ENCODE results near the gene CPA1.
"Not testable (repeated sequence)": the region's sequence is repeated elsewhere in the genome, so short reads cannot be mapped to it uniquely, and the experiment has no call there.

Gene CPA1

DNA sequence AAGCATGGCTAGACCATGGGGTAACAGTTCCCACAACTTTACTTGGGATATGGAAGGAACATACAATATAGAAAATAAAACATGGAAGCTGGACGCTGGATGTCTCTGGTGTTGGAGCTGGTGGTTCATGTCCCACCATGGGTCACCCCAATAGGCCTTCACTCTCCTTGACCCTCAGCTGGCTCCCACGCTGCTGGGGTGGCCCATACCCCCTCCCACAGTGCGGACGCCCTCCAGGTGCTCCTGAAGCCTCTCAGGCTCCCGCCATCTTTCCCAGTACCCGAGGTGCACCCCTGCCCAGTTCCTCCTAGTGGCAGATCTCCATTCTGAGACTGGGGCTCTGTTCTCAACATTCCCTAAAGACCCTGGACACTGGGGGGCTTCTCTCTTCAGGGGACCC lies 5.8 kb upstream of the CPA1 start:
- DNase-seq, result no peak

DNA sequence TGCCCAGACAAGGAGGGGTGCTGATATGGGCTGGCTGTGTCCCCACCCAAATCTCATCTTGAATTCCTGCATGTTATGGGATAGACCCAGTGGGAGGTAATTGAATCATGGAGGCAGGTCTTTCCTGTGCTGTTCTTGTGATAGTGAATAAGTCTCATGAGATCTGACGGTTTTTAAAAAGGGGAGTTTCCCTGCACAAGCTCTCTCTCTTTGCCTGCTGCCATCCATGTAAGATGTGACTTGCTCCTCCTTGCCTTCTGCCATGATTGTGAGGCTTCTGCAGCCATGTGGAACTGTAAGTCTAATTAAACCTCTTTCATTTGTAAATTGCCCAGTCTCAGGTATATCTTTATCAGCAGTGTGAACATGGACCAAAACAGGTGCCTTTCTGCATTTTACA lies 3.8 kb upstream of the CPA1 start:
- DNase-seq, result not testable (repeated sequence)

- DNase-seq, result no peak
Observed at GRCh38 chr7:130377178-130377577, 3.1 kb upstream of the CPA1 start.

DNA sequence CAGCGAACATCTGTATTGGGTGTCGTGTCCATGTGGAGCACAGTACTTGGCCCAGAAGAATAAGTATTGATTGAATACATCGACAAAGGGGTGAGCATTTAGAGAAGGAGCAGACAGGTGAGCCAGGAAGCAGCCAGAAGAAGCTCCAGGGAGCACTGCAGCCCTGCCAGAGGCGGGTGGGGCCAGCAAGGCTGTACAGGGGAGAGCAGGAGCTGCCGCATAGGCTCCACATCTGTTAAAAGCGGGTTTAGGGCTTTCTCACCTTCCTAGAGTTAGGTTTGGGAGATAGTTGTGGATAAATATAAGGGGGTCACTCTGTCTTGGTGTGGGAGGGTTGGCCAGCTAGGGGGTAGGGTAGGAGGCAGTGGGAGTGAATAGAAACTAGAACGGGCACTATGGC lies 1.3 kb upstream of the CPA1 start:
- no peak for DNase-seq

DNA sequence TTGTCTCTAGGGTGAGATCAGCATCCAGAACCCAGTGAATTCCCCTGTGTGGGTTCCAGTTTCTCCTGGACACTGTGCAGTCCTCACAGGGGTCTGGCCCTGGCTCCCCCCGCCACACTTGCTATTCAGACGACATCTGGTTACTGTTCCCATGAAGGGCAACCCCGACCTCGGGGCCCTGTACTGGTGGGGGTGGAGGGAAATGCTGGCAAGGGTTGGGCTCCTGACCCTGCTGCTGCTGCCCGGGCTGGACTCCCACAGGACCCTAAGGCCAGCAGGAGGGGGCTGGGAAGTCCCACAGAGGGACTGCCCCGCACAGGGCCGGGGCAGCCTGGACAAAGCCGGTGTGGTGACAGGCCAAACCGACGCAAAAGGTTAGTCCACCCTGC lies 768 bp upstream of the CPA1 start:
- DNase-seq, result no peak

GRCh38 chr7:130380861-130381455 lies 664 bp downstream of the CPA1 start:
- DNase-seq, result no peak

DNA sequence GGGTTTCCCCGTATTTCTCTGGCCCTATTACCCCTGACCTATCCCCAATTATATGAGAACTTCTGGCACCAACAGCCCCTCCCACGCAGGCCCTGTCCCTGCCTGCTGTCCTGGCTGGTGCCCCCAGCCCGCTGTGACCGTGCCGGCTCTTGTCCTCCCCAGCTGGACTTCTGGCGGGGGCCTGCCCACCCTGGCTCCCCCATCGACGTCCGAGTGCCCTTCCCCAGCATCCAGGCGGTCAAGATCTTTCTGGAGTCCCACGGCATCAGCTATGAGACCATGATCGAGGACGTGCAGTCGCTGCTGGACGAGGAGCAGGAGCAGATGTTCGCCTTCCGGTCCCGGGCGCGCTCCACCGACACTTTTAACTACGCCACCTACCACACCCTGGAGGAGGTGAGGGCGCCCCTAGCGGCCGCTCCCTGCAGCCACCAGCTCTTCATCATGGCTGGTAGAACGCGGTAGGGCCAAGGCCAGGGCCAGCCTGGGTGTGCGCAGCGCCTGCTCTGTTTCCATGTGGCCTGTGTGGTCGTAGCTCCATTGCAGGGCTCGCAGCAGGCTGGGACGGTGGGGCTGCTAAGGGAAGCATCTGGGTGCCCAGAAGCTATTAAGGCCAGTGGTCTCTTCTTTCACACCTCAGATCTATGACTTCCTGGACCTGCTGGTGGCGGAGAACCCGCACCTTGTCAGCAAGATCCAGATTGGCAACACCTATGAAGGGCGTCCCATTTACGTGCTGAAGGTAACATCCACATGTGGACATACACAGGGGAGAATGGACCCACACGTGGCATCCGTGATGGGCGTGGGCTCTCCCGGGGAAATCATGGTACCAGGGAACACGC lies 1.4 kb downstream of the CPA1 start:
- DNase-seq, result no peak

GRCh38 chr7:130383187-130383980 lies 3.1 kb downstream of the CPA1 start:
- no peak for DNase-seq

- no peak for DNase-seq
Observed at GRCh38 chr7:130384371-130384801, 4.1 kb downstream of the CPA1 start.

GRCh38 chr7:130384841-130385599 lies 4.7 kb downstream of the CPA1 start:
- no peak for DNase-seq

DNA sequence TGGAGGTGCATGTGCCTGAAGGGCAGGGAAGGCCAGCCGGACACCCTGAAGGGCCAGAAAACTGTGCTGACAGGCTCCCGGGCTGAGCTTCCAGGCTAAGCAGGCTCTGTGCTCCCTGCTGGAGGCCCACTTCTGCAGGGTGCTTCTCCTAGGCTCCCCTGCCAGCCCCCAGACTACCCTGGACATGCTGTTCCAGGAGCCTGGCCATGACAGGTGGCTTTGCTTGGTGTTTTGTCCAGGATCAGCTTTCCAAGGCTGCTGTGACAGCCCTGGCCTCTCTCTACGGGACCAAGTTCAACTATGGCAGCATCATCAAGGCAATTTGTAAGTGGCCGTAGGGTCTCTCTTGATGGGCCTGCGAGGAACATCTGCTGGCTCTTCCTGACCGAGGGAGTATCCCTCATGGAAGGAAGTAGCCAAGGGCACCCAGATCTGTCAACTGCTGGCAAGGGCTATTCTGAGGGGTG lies 5.3 kb downstream of the CPA1 start:
- no peak for DNase-seq

DNA sequence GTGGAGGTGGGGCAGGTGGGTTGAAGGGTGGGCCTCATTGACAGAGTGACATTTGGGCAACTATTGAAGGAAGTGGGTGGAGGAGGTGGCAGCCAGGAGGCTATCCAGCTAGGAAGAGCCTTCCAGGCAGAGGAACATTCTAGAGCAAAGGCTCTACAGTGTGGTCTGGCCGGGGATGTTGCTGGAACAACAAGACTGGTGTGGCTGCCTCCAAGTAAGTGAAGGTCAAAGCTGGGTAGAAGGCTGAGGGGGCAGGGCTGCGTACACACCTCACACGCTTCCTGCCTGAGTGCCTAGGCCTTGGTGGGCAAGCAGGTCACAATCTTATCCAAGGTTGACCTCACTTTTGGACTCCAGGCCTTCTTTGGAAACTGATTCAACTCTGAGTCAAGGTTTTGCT lies 6.6 kb downstream of the CPA1 start:
- DNase-seq, result no peak

GRCh38 chr7:130387306-130387627 lies 7.0 kb downstream of the CPA1 start:
- no peak for DNase-seq

DNA sequence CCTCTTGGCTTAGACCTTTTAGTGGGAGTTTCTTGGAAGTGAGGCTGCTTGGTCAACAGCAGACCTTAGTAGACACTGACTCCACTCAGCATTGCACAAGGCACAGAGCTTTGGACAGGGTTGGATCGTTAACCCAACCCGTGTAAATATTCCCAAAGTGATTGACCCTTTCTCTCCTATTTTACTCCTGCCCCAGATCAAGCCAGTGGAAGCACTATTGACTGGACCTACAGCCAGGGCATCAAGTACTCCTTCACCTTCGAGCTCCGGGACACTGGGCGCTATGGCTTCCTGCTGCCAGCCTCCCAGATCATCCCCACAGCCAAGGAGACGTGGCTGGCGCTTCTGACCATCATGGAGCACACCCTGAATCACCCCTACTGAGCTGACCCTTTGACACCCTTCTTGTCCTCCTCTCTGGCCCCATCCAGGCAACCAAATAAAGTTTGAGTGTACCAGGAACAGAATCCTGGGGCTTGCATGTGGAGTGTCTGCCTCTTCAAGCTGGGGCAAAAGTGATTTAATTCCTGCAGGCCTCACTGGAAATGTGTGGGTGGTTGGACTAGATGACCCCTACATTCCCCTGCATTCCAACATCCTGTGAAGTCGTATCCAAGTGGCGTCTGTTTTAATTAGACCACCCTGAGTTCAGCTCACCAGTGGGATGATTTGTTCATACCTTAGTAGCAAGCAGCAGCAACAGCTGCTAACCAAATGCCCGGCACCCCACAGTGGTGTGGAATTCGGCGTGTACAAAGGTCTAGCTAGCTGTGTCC lies 7.5 kb downstream of the CPA1 start:
- no peak for DNase-seq

DNA sequence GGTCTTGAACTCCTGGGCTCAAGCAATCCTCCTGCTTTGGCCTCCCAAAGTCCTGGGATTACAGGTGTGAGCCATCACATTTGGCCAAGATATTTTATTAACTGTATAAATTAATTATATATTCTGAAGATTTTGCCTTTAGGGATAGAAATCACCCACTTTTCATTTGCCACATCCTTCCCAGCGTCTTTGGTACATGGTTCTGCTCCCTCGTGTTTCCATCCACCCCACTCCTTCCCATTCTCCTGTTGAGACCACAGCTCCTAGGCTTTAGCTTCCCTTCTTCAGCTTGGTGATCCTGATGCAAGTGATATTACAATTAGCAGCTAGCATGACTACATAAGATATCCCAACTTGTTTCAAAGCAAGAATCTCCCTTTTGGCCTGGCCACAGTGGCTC lies 8.4 kb downstream of the CPA1 start:
- DNase-seq, result no peak

GRCh38 chr7:130390486-130390885 lies 10.2 kb downstream of the CPA1 start:
- DNase-seq, result no peak

GRCh38 chr7:130393101-130393561 lies 12.8 kb downstream of the CPA1 start:
- DNase-seq, result no peak

GRCh38 chr7:130393841-130394411 lies 13.6 kb downstream of the CPA1 start:
- DNase-seq, result no peak

DNA sequence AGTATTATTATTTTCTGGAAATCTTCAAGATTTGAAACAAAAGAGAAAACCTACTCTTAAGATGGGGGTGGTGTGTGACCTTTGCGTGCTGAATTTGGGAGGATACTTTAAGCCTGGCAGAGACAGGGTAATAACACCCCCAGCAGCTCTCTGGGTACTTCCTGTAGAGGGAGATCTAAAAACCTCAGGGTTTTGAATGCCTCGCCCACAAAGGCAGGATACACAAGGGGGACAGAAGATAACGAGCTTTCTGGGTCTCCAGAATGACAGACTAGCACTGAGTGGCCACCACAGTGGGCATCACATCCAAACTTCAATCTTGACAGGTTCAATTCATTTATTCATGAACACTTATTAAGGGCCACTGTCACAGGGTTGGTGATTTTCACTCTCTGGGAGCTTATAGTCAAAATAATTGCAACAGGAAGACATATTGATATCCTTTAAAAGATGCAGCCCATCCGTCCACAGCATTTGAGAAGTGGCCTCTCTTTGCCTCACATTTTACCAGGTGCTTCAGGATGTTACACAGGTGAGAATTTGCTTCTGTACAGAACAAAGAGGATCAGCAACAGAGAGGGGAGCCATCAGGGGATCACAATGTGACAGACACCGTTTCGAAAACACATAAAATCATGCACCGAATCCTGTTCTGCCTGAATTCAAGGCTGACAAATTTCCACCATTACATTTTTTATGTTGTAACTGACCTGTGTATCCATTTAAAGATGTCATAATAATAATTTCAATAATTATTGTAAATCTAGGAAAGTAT lies 14.3 kb downstream of the CPA1 start:
- DNase-seq, result no peak

GRCh38 chr7:130395421-130395820 lies 15.1 kb downstream of the CPA1 start:
- no peak for DNase-seq

DNA sequence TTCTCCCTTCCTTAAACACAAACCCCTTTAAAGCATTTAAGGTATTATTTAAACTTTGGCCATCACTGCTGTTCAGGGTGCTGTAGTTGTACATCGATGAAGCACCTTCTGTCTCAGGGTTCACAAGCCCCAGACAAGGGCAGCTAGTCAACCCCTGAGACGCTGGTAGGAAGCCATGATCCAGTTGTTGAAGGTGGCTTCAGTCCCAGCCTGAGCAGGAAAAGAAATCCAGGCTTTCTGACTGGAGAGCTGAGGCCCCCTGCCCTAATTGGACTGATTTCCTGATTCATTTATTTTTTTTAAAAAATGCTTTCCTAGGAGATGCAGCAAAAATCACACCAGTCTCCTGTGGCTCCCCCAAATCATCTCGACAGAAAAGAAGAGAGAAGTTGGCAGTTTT lies 15.8 kb downstream of the CPA1 start:
- peak; percentile 71 for DNase-seq

Data from left hindlimb (tissue), 1 donor.